HFFc6 (cell line): ENCODE results near the gene TNS3. TPM values are rescaled to one million over a fixed set of nuclear protein-coding genes. Genes with fewer than 3 reads are reported as not detected.

Experiments
- DNase-seq: peaks from one replicate; pipeline ENCODE4 v3.0.0-alpha.2; 2018
- H3K27ac Mint-ChIP-seq: 2 replicates; pipeline ENCODE4 v1.8.0; 2020; ENCODE audit warnings: mild to moderate bottlenecking, mixed read lengths
- H3K27me3 Mint-ChIP-seq: 2 replicates; pipeline ENCODE4 v1.8.0; 2021; ENCODE audit warnings: mild to moderate bottlenecking, moderate library complexity, mixed read lengths; ENCODE audit not compliant: insufficient read depth
- H3K36me3 Mint-ChIP-seq: 2 replicates; pipeline ENCODE4 v1.8.0; 2021; ENCODE audit warnings: low read depth, mixed read lengths
- H3K4me1 Mint-ChIP-seq: 2 replicates; pipeline ENCODE4 v1.8.0; 2020; ENCODE audit warnings: low read depth, mixed read lengths
- H3K4me3 Mint-ChIP-seq: 2 replicates; pipeline ENCODE4 v1.8.0; 2020; ENCODE audit warnings: mild to moderate bottlenecking, moderate library complexity, mixed read lengths
- H3K9me3 Mint-ChIP-seq: 2 replicates; pipeline ENCODE4 v1.8.0; 2020; ENCODE audit warnings: mild to moderate bottlenecking, mixed read lengths
- CTCF ChIP-seq: fragments of 200-600 bp; sonication (generic); IDR thresholded peaks from 2 replicates; pipeline ENCODE4 v1.5.0; 2021; ENCODE audit warnings: antibody characterized with exemption, mild to moderate bottlenecking
- total RNA-seq, 6 experiments: library from RNA; stranded (reverse); fragmentation: NEBNext Ultra II Directional; extraction: Animal tissue kit (Norgen Biotek cat#: 25700); gene quantifications; 2 replicates in 1 of 6; 3 replicates in 5 of 6; pipeline ENCODE4 v1.2.3, GENCODE V29; 2021

Gene TNS3
- total RNA-seq, 6 experiments from 2014 or later: 50.8 to 77.0 (median 67.8) TPM

- H3K36me3 Mint-ChIP-seq: no peaks in the 10 kb centered on the region
- peaks cover 26% of the 10 kb centered on the region for H3K4me1 Mint-ChIP-seq
- H3K4me3 Mint-ChIP-seq: no peak overlapping the region
- H3K27ac Mint-ChIP-seq: no peak overlapping the region
- no peaks in the 10 kb centered on the region; the same call in 1 of the 2 replicates for H3K9me3 Mint-ChIP-seq
- no peak for DNase-seq
- peaks cover 2% of the 10 kb centered on the region for H3K27me3 Mint-ChIP-seq
- no peak for TF ChIP-seq CTCF
These were observed 329.2 kb downstream of the TNS3 start for GRCh38 chr7:47252675-47253074.

- Mint-ChIP-seq H3K36me3 (no peaks in the 10 kb centered on the region), H3K4me3 (no peak overlapping the region), H3K4me1 (peaks cover 9% of the 10 kb centered on the region), H3K27me3 (peaks cover 6% of the 10 kb centered on the region), H3K9me3 (no peaks in the 10 kb centered on the region; the same call in 1 of the 2 replicates), H3K27ac (no peak overlapping the region)
- no peak for DNase-seq
- TF ChIP-seq CTCF: no peak
These were observed 332.6 kb downstream of the TNS3 start for GRCh38 chr7:47249361-47249760.

GRCh38 chr7:47248797-47249196 is 333.1 kb downstream of the TNS3 start:
- Mint-ChIP-seq H3K27me3 (peaks cover 6% of the 10 kb centered on the region), H3K27ac (no peak overlapping the region), H3K9me3 (no peaks in the 10 kb centered on the region; the same call in 1 of the 2 replicates), H3K36me3 (no peaks in the 10 kb centered on the region), H3K4me3 (no peak overlapping the region), H3K4me1 (peaks cover 7% of the 10 kb centered on the region)
- TF ChIP-seq CTCF: no peak
- no peak for DNase-seq

GRCh38 chr7:47247132-47247531 is 334.8 kb downstream of the TNS3 start:
- Mint-ChIP-seq H3K9me3 (no peaks in the 10 kb centered on the region; the same call in 1 of the 2 replicates), H3K27ac (no peak overlapping the region), H3K4me1 (no peaks in the 10 kb centered on the region), H3K36me3 (no peaks in the 10 kb centered on the region), H3K4me3 (no peak overlapping the region), H3K27me3 (peaks cover 6% of the 10 kb centered on the region)
- TF ChIP-seq CTCF: no peak
- DNase-seq: no peak

GRCh38 chr7:47244692-47245091 is 337.2 kb downstream of the TNS3 start:
- Mint-ChIP-seq H3K36me3 (no peaks in the 10 kb centered on the region), H3K4me1 (no peaks in the 10 kb centered on the region), H3K27ac (no peak overlapping the region), H3K27me3 (peaks cover 9% of the 10 kb centered on the region), H3K4me3 (no peak overlapping the region), H3K9me3 (no peaks in the 10 kb centered on the region)
- no peak for TF ChIP-seq CTCF
- no peak for DNase-seq
